GM12874 (cell line): ENCODE data around the gene CAPN11.

Source experiments
- TF ChIP-seq, protein P1 (sequence below): IDR thresholded peaks from 2 replicates; pipeline ENCODE4 v1.5.1; 2011; ENCODE audit warnings: low read depth, mild to moderate bottlenecking, control low read depth, low read length, moderate library complexity; ENCODE audit not compliant: insufficient read depth

The CAPN11 gene

DNA sequence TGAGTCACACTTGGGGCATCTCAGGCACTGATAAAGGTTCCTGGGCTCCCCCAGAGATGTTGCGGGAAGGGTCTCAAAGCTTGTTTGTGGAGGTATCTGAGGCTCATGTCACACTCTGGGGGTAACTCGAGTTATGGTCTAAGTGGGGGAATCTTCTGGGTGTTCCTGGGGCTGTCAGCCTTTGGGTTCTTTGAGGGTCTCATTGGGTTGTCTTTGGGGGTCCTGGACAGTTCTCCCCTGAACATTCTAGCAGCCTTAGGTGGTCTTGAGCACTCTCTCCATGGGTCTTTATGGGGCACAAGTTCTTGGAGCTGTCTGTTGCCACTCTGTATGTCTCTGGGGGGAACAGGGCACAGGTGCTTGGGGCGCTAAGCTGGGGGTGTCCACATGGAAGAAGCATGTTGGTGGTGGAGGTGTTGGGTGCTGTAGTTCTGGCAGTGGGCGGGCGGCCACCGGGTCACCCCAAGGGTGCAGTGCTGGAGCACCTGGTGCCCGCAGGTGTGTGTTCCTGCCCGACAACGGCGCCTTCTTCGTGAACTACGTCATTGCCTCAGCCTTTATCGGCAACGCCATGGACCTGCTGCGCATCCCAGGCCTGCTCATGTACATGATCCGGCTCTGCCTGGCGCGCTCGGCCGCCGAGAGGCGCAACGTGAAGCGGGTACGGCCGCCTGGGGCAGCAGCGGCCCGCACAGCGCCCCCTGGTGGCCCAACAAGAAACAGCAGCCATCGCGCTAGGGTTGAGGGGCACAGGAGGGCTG is 7.1 kb upstream of the CAPN11 start:
- TF ChIP-seq, protein P1, sequence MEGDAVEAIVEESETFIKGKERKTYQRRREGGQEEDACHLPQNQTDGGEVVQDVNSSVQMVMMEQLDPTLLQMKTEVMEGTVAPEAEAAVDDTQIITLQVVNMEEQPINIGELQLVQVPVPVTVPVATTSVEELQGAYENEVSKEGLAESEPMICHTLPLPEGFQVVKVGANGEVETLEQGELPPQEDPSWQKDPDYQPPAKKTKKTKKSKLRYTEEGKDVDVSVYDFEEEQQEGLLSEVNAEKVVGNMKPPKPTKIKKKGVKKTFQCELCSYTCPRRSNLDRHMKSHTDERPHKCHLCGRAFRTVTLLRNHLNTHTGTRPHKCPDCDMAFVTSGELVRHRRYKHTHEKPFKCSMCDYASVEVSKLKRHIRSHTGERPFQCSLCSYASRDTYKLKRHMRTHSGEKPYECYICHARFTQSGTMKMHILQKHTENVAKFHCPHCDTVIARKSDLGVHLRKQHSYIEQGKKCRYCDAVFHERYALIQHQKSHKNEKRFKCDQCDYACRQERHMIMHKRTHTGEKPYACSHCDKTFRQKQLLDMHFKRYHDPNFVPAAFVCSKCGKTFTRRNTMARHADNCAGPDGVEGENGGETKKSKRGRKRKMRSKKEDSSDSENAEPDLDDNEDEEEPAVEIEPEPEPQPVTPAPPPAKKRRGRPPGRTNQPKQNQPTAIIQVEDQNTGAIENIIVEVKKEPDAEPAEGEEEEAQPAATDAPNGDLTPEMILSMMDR = peak; percentile 100

DNA sequence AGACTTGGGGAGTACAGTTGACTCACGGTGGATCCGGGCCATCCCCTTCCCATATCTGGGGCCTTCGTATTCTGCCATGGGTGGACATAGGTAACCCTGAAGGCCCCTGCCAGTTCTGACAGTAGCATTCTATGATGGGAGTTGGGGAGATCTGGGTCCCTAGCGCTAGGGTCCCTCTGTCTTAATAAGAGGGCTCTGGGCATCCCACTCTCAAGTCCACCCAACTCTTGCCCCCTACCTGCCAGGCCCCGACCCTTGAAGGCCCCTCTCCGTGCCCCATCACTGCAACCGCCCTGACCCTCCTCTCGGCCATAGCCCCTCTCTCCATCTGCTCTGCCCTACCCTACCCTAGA is 6.5 kb upstream of the CAPN11 start:
- TF ChIP-seq, protein P1 = no peak

DNA sequence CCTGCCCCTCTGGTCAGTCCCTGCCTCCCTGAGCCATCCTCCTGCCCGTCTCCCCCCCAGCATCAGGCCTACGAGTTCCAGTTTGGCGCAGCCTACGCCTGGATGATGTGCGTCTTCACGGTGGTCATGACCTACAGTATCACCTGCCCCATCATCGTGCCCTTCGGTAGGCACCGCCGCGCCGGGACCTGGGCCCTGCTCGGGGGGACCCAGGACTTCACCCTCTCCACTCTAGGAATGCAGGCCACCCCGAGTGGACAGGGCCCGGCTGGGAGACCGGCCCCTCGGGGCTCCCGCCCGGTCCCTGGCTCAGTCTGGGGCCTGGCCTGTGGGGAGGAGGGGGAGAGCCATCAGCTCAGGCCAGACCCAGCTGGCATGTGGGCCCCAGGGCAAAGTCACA is 6.1 kb upstream of the CAPN11 start:
- TF ChIP-seq, protein P1 = no peak

DNA sequence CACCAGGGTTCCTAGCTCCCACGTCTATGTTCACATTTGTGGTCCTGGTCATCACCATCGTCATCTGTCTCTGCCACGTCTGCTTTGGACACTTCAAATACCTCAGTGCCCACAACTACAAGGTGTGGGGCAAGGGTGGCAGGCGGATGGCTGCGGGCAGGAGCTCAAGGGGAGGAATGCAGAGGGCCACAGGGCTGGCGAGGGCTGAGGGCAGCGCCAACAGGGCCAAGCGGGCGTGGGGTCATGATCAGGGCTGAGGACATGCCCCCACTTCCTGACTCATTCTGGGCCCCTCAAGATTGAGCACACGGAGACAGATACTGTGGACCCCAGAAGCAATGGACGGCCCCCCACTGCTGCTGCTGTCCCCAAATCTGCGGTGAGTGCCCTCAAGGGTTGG is 4.6 kb upstream of the CAPN11 start:
- TF ChIP-seq, protein P1 = no peak

DNA sequence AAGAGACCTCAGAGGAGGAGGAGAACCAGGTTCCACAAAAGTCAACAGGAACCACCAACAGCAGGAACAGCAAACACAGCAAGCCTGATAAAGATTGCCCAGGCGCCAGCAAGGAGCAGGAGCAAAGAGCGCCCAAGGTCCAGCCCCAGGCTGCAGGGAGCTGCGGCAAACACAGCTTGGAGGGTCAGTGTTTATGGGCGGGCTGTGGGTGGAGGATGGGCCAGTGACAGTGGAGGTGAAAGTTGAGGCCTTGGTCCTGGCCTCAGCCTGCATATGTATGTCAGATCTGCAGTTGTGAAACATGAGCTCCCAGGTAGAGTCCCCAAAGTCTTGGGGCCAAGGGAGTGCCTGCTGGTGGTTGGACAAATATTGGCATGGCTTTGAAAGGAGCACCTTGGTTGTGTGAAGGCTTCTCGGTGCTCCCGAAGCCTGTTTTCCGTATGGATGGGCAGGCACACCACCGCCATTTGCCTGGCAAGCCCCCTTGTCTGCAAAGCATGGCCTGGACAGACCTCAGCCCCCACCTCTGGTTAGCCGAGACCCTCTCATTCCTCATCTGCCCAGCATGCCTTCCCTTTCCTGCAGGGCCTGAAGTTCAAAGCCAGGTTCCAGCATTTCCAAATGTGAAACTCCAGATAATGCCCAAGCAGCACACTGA is 2.0 kb upstream of the CAPN11 start:
- TF ChIP-seq, protein P1 = no peak

DNA sequence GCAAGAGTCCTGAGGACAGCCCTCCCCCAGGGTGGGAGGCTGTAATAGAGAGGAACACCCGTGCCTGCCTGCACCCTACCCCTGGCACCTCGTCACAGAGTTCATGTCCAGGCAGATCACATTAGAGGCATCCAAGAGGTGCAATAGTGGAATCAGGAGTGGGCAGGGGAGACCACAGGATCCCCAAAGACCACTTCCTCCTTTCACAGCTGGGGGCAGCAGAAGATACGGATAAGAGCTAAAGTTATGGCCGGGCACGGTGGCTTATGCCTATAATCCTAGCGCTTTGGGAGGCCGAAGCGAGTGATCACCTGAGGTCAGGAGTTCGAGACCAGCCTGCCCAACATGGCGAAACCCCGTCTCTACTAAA is 1.5 kb upstream of the CAPN11 start:
- TF ChIP-seq, protein P1 = no peak

DNA sequence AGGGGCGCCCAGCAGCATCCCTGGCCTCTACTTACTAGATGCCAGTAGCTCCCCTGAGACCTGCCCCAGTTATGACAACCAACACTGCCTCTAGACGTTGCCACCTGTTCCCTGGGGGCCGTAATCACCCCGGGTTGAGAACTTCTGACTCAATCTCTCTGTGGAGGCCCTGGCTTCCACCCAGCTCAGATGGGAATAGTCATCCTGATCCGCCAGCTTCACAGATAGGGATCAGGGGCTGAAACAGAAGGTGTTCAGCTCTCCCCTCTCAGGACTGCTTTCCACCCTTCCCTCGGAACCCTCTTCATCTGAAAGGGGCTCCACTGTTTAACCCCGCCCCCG is 3.3 kb downstream of the CAPN11 start:
- TF ChIP-seq, protein P1 = no peak
